NT2/D1 (cell line): ENCODE measurements around the gene BCL2L11.

Source experiments
- DNase-seq: peaks from one replicate; pipeline ENCODE4 v3.0.0-alpha.2; 2011; ENCODE audit warnings: low read depth, low spot score
- H3K27me3 ChIP-seq: 2 replicates; pipeline ENCODE4 v1.6.0; 2011; ENCODE audit warnings: mild to moderate bottlenecking; ENCODE audit not compliant: insufficient read length, insufficient read depth
- H3K36me3 ChIP-seq: 2 replicates; pipeline ENCODE4 v1.6.1; 2011; ENCODE audit warnings: mild to moderate bottlenecking, low read length, mixed read lengths; ENCODE audit not compliant: insufficient read depth, insufficient read length
- H3K4me1 ChIP-seq: 2 replicates; pipeline ENCODE4 v1.5.1; 2011; ENCODE audit not compliant: insufficient read depth, insufficient read length
- H3K4me3 ChIP-seq: 2 replicates; pipeline ENCODE4 v1.5.1; 2011; ENCODE audit warnings: low read depth; ENCODE audit not compliant: insufficient read length
- H3K9ac ChIP-seq: 2 replicates; pipeline ENCODE4 v1.6.0; 2011; ENCODE audit warnings: low read depth; ENCODE audit not compliant: insufficient read length
- H3K9me3 ChIP-seq: 2 replicates; pipeline ENCODE4 v1.5.1; 2011; ENCODE audit warnings: mild to moderate bottlenecking, low read length; ENCODE audit not compliant: insufficient read depth
- SUZ12 ChIP-seq: IDR thresholded peaks from 2 replicates; pipeline ENCODE4 v1.6.1; 2011; ENCODE audit not compliant: insufficient read length, insufficient read depth; ENCODE audit errors: extremely low read depth
- YY1 ChIP-seq: IDR thresholded peaks from 2 replicates; pipeline ENCODE4 v1.6.1; 2011; ENCODE audit not compliant: insufficient read length, insufficient read depth
- ZNF274 ChIP-seq: IDR thresholded peaks from 2 replicates; pipeline ENCODE4 v1.6.1; 2011; ENCODE audit warnings: mild to moderate bottlenecking, low read depth, low read length

BCL2L11 gene

GRCh38 chr2:111159641-111160040 lies 38.9 kb downstream of the BCL2L11 start:
- Histone ChIP-seq H3K4me1 (peaks cover 4% of the 10 kb centered on the region), H3K27me3 (no peaks in the 10 kb centered on the region), H3K36me3 (peaks cover 55% of the 10 kb centered on the region), H3K4me3 (no peak overlapping the region), H3K9me3 (no peaks in the 10 kb centered on the region), H3K9ac (no peak overlapping the region)
- no peak for DNase-seq
- TF ChIP-seq ZNF274 = no peak
- TF ChIP-seq YY1 = no peak
- TF ChIP-seq SUZ12 = no peak

GRCh38 chr2:111160758-111161157 lies 40.0 kb downstream of the BCL2L11 start:
- no peak overlapping the region for H3K4me3 ChIP-seq
- no peaks in the 10 kb centered on the region for H3K27me3 ChIP-seq
- TF ChIP-seq YY1 = no peak
- no peak for TF ChIP-seq ZNF274
- H3K4me1 ChIP-seq = peaks cover 4% of the 10 kb centered on the region
- peaks cover 61% of the 10 kb centered on the region for H3K36me3 ChIP-seq
- no peak for DNase-seq
- H3K9me3 ChIP-seq = no peaks in the 10 kb centered on the region
- H3K9ac ChIP-seq = no peak overlapping the region

- peaks cover 67% of the 10 kb centered on the region for H3K36me3 ChIP-seq
- no peak for DNase-seq
- H3K4me1 ChIP-seq = peaks cover 4% of the 10 kb centered on the region
- H3K27me3 ChIP-seq = no peaks in the 10 kb centered on the region
- H3K9me3 ChIP-seq = no peaks in the 10 kb centered on the region
- no peak overlapping the region for H3K4me3 ChIP-seq
- H3K9ac ChIP-seq = no peak overlapping the region
- no peak for TF ChIP-seq ZNF274
- TF ChIP-seq YY1 = no peak
- TF ChIP-seq SUZ12 = no peak
Observed at GRCh38 chr2:111161971-111162370, 41.3 kb downstream of the BCL2L11 start.

- H3K36me3 ChIP-seq = peaks cover 65% of the 10 kb centered on the region
- no peak overlapping the region for H3K4me3 ChIP-seq
- no peak overlapping the region for H3K9ac ChIP-seq
- no peak for DNase-seq
- no peak for TF ChIP-seq ZNF274
- TF ChIP-seq SUZ12 = no peak
- no peaks in the 10 kb centered on the region for H3K27me3 ChIP-seq
- H3K4me1 ChIP-seq = peaks cover 4% of the 10 kb centered on the region
- no peaks in the 10 kb centered on the region for H3K9me3 ChIP-seq
Observed at GRCh38 chr2:111162718-111163331, 42.1 kb downstream of the BCL2L11 start.

- peak; percentile 20 for DNase-seq
- H3K4me3 ChIP-seq = no peak overlapping the region
- H3K9ac ChIP-seq = no peak overlapping the region
- no peaks in the 10 kb centered on the region for H3K9me3 ChIP-seq
- TF ChIP-seq SUZ12 = no peak
- TF ChIP-seq ZNF274 = no peak
- no peak for TF ChIP-seq YY1
- peaks cover 4% of the 10 kb centered on the region for H3K4me1 ChIP-seq
- no peaks in the 10 kb centered on the region for H3K27me3 ChIP-seq
- H3K36me3 ChIP-seq = peaks cover 54% of the 10 kb centered on the region
Observed at GRCh38 chr2:111164078-111164477, 43.4 kb downstream of the BCL2L11 start.

- Histone ChIP-seq H3K36me3 (peaks cover 49% of the 10 kb centered on the region), H3K4me3 (no peak overlapping the region), H3K9ac (no peak overlapping the region), H3K9me3 (no peaks in the 10 kb centered on the region), H3K27me3 (no peaks in the 10 kb centered on the region), H3K4me1 (peaks cover 4% of the 10 kb centered on the region)
- no peak for TF ChIP-seq ZNF274
- DNase-seq = no peak
Observed at GRCh38 chr2:111165084-111165483, 44.4 kb downstream of the BCL2L11 start.

GRCh38 chr2:111166115-111166514 lies 45.4 kb downstream of the BCL2L11 start:
- H3K9me3 ChIP-seq = no peaks in the 10 kb centered on the region
- peaks cover 4% of the 10 kb centered on the region for H3K4me1 ChIP-seq
- no peaks in the 10 kb centered on the region for H3K27me3 ChIP-seq
- DNase-seq = no peak
- no peak overlapping the region for H3K9ac ChIP-seq
- TF ChIP-seq SUZ12 (no peak), YY1 (no peak), ZNF274 (no peak)
- H3K36me3 ChIP-seq = peaks cover 46% of the 10 kb centered on the region
- H3K4me3 ChIP-seq = no peak overlapping the region
